MM.1S (cell line): ENCODE results near the gene MTERF2.

ENCODE experiments used
- DNase-seq: peaks from one replicate; pipeline ENCODE4 v3.0.0-alpha.2; 2015
- H2AFZ ChIP-seq: fragments of 300-600 bp; sonication (generic); 2 replicates; pipeline ENCODE4 v1.6.0; 2016; ENCODE audit warnings: antibody characterized with exemption, low read length
- H3F3A ChIP-seq: fragments of 300-600 bp; sonication (generic); 2 replicates; pipeline ENCODE4 v1.6.1; 2016; ENCODE audit warnings: mild to moderate bottlenecking, antibody characterized with exemption, low read length, moderate library complexity, mixed read lengths; ENCODE audit not compliant: insufficient read depth
- H3K27ac ChIP-seq: fragments of 300-600 bp; sonication (generic); 2 replicates; pipeline ENCODE4 v1.5.1; 2016; ENCODE audit warnings: mild to moderate bottlenecking, low read length
- H3K27me3 ChIP-seq: fragments of 300-600 bp; sonication (generic); replicated peaks from 2 replicates; pipeline ENCODE4 v1.6.0; 2016; ENCODE audit warnings: low read length; ENCODE audit not compliant: insufficient read depth
- H3K36me3 ChIP-seq: fragments of 300-600 bp; sonication (generic); replicated peaks from 2 replicates; pipeline ENCODE4 v1.6.1; 2016; ENCODE audit warnings: mild to moderate bottlenecking, low read length, mixed read lengths; ENCODE audit not compliant: insufficient read depth
- H3K4me1 ChIP-seq: fragments of 300-600 bp; sonication (generic); 2 replicates; pipeline ENCODE4 v1.6.1; 2016; ENCODE audit warnings: low read length, mixed read lengths
- H3K4me2 ChIP-seq: fragments of 300-600 bp; sonication (generic); 2 replicates; pipeline ENCODE4 v1.6.0; 2016; ENCODE audit warnings: low read depth, low read length
- H3K4me3 ChIP-seq: fragments of 300-600 bp; sonication (generic); 2 replicates; pipeline ENCODE4 v1.5.1; 2016; ENCODE audit warnings: low read length, mixed read lengths
- H3K79me2 ChIP-seq: fragments of 300-600 bp; sonication (generic); 2 replicates; pipeline ENCODE4 v1.6.1; 2016; ENCODE audit warnings: mixed run types, low read length, mixed read lengths
- H3K9ac ChIP-seq: fragments of 300-600 bp; sonication (generic); 2 replicates; pipeline ENCODE4 v1.6.1; 2016; ENCODE audit warnings: low read length, mixed read lengths
- H3K9me2 ChIP-seq: fragments of 300-600 bp; sonication (generic); replicated peaks from 2 replicates; pipeline ENCODE4 v1.6.1; 2016; ENCODE audit warnings: mild to moderate bottlenecking, low read length, mixed read lengths; ENCODE audit not compliant: insufficient read depth
- H3K9me3 ChIP-seq: fragments of 300-600 bp; sonication (generic); replicated peaks from 2 replicates; pipeline ENCODE4 v1.6.1; 2016; ENCODE audit warnings: mild to moderate bottlenecking, low read length, mixed read lengths; ENCODE audit not compliant: insufficient read depth
- H4K20me1 ChIP-seq: fragments of 300-600 bp; sonication (generic); 2 replicates; pipeline ENCODE4 v1.6.1; 2016; ENCODE audit warnings: mild to moderate bottlenecking, low read length, moderate library complexity, mixed read lengths; ENCODE audit not compliant: insufficient read depth
- EZH2 ChIP-seq: fragments of 300-600 bp; sonication (generic); optimal IDR thresholded peaks from 2 replicates; pipeline ENCODE3; 2017; ENCODE audit warnings: low read depth, mild to moderate bottlenecking, antibody characterized with exemption, low read length, mixed read lengths
- EZH2phosphoT487 ChIP-seq: fragments of 300-600 bp; sonication (generic); IDR thresholded peaks from 2 replicates; pipeline ENCODE4 v1.6.1; 2018; ENCODE audit warnings: antibody characterized with exemption, low read length
- TF ChIP-seq, protein P1 (sequence below): fragments of 300-600 bp; sonication (generic); IDR thresholded peaks from 2 replicates; pipeline ENCODE4 v1.5.1; 2016; ENCODE audit warnings: antibody characterized with exemption, low read length, mixed read lengths

Gene MTERF2

DNA sequence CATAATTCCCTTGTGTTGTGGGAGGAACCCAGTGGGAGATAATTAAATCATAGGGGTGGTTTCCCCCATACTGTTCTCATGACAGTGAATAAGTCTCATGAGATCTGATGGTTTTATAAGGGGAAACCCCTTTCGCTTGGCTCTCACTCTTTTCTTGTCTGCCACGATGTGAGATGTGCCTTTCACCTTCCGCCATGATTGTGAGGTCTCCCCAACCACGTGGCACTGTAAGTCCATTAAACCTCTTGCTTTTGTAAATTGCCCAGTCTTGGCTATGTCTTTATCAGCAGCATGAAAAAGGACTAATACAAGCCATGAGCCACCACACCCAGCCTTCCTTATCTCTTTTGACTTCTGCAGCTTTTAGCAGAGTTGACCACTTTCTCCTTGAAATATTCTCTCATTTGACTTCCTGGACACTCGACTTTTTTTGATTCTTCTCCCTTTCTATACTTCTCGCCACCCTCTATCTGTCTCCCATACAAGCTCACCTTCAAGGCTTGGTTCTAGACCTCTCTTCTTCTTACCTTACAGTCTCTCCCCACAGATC, 2.3 kb downstream of the MTERF2 start:
- Histone ChIP-seq H3K4me1 (no peaks in the 10 kb centered on the region), H3K9ac (no peak overlapping the region), H3K4me2 (no peak overlapping the region), H3K9me2 (no peaks in the 10 kb centered on the region), H3K9me3 (no peaks in the 10 kb centered on the region), H3K79me2 (no peaks in the 10 kb centered on the region), H3K36me3 (no peaks in the 10 kb centered on the region), H4K20me1 (no peaks in the 10 kb centered on the region), H2AFZ (no peak overlapping the region), H3K27me3 (no peaks in the 10 kb centered on the region), H3F3A (no peaks in the 10 kb centered on the region), H3K4me3 (no peak overlapping the region), H3K27ac (no peak overlapping the region)
- no peak for DNase-seq
- TF ChIP-seq EZH2 (no peak), EZH2phosphoT487 (no peak)
- TF ChIP-seq, protein P1, sequence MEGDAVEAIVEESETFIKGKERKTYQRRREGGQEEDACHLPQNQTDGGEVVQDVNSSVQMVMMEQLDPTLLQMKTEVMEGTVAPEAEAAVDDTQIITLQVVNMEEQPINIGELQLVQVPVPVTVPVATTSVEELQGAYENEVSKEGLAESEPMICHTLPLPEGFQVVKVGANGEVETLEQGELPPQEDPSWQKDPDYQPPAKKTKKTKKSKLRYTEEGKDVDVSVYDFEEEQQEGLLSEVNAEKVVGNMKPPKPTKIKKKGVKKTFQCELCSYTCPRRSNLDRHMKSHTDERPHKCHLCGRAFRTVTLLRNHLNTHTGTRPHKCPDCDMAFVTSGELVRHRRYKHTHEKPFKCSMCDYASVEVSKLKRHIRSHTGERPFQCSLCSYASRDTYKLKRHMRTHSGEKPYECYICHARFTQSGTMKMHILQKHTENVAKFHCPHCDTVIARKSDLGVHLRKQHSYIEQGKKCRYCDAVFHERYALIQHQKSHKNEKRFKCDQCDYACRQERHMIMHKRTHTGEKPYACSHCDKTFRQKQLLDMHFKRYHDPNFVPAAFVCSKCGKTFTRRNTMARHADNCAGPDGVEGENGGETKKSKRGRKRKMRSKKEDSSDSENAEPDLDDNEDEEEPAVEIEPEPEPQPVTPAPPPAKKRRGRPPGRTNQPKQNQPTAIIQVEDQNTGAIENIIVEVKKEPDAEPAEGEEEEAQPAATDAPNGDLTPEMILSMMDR = no peak

DNA sequence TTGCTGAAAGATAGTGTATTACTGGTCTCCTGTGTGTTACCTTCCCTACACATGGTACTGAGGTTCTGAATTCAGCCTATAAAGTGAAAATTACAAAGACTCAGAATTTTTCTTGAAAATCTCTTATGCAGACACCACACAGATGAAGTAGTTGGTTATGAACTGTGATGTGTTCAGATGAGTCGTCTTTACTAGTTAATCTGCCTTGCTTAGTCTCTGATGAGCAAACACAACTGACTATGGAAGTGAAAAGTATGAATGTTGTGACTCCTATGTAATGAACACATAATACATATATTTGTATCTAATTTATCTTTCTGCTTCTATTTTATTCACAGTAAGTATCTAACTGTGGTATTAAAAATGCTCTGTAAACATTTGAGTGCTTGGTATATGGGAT, 4.7 kb downstream of the MTERF2 start:
- Histone ChIP-seq H3K4me1 (no peaks in the 10 kb centered on the region), H4K20me1 (no peaks in the 10 kb centered on the region), H3K79me2 (no peaks in the 10 kb centered on the region), H3K9ac (no peak overlapping the region), H3K4me3 (no peak overlapping the region), H3K27ac (no peak overlapping the region), H3K27me3 (no peaks in the 10 kb centered on the region), H2AFZ (no peak overlapping the region), H3K4me2 (no peak overlapping the region), H3K36me3 (no peaks in the 10 kb centered on the region), H3F3A (no peaks in the 10 kb centered on the region), H3K9me3 (no peaks in the 10 kb centered on the region), H3K9me2 (no peaks in the 10 kb centered on the region)
- DNase-seq = no peak
- TF ChIP-seq, protein P1 = no peak
- TF ChIP-seq EZH2phosphoT487 (no peak), EZH2 (no peak)

DNA sequence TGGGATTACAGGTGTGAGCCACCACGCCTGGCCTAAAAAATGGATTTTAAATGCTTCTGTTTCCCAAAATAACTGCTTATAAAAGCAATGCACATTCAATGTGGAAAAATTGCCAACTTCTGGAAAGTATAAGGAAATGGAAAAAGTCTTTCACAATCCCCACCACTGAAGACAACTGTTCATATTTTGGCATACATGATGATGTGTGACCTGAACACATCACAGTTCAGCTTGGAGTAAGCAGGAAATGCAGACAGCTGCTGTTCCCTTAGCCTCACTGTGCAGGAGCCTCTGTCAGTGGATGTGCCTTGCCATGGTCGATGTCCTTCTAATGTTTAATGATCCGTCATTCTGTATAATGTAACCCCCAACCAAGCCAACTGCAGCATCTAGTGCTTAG, 5.2 kb downstream of the MTERF2 start:
- Histone ChIP-seq H4K20me1 (no peaks in the 10 kb centered on the region), H3F3A (no peaks in the 10 kb centered on the region), H3K9me2 (no peaks in the 10 kb centered on the region), H3K9ac (no peak overlapping the region), H3K27me3 (no peaks in the 10 kb centered on the region), H3K4me2 (no peak overlapping the region), H3K27ac (no peak overlapping the region), H3K79me2 (no peaks in the 10 kb centered on the region), H3K4me3 (no peak overlapping the region), H3K9me3 (no peaks in the 10 kb centered on the region), H3K36me3 (no peaks in the 10 kb centered on the region), H3K4me1 (no peaks in the 10 kb centered on the region), H2AFZ (no peak overlapping the region)
- no peak for DNase-seq
- TF ChIP-seq, protein P1 = no peak
- TF ChIP-seq EZH2phosphoT487 (no peak), EZH2 (no peak)
